Fibroblast of villous mesenchyme (primary cell): Measurements from ENCODE around the gene HPS5. TPM values are rescaled to one million over a fixed set of nuclear protein-coding genes. Genes with fewer than 3 reads are reported as not detected.

Source experiments
- DNase-seq: peaks from one replicate; pipeline ENCODE4 v3.0.0-alpha.2; 2010; ENCODE audit warnings: low read depth
- H3K4me3 ChIP-seq: 2 replicates; pipeline ENCODE4 v1.5.1; 2011; ENCODE audit warnings: low read depth, mild to moderate bottlenecking, low read length
- CTCF ChIP-seq: IDR thresholded peaks from 2 replicates; pipeline ENCODE4 v1.5.1; 2012; ENCODE audit warnings: low read depth, mild to moderate bottlenecking, low read length; ENCODE audit not compliant: insufficient read depth
- total RNA-seq: library from RNA; depleted of rRNA; stranded (reverse); fragments of >200 nt; gene quantifications from 2 replicates; pipeline ENCODE4 v1.2.3, GENCODE V29; 2012

Gene HPS5
- total RNA-seq, 1 donor: 70.8 TPM

- no peak for DNase-seq
- H3K4me3 ChIP-seq: no peak overlapping the region
- no peak for TF ChIP-seq CTCF
Observed at GRCh38 chr11:18364495-18365073, 42.6 kb upstream of the HPS5 start.

GRCh38 chr11:18361154-18361553 is 39.2 kb upstream of the HPS5 start:
- DNase-seq: peak; percentile 47
- no peak for TF ChIP-seq CTCF
- no peak overlapping the region for H3K4me3 ChIP-seq

GRCh38 chr11:18358646-18359045 is 36.7 kb upstream of the HPS5 start:
- no peak for DNase-seq
- no peak for TF ChIP-seq CTCF
- no peak overlapping the region for H3K4me3 ChIP-seq

- no peak for TF ChIP-seq CTCF
- DNase-seq: no peak
- no peak overlapping the region for H3K4me3 ChIP-seq
Observed at GRCh38 chr11:18352581-18352980, 30.6 kb upstream of the HPS5 start.

GRCh38 chr11:18347471-18348125 is 25.7 kb upstream of the HPS5 start:
- no peak for TF ChIP-seq CTCF
- DNase-seq: no peak
- no peak overlapping the region for H3K4me3 ChIP-seq

- DNase-seq: no peak
- TF ChIP-seq CTCF: no peak
- no peak overlapping the region for H3K4me3 ChIP-seq
Observed at GRCh38 chr11:18332891-18333290, 11.0 kb upstream of the HPS5 start.

GRCh38 chr11:18332302-18332701 is 10.4 kb upstream of the HPS5 start:
- no peak for TF ChIP-seq CTCF
- no peak for DNase-seq

More at GRCh38 chr11:18332302-18332701, 10.4 kb upstream of the HPS5 start:
- H3K4me3 ChIP-seq: no peak overlapping the region
